GM06990 (cell line): Measurements from ENCODE around the gene INO80B.

Experiments used
- DNase-seq: peaks from one replicate; pipeline ENCODE4 v3.0.0-alpha.2; 2011; ENCODE audit not compliant: insufficient read length; ENCODE audit errors: extremely low read depth
- H3K27me3 ChIP-seq: replicated peaks from 2 replicates; pipeline ENCODE4 v1.6.0; 2011; ENCODE audit warnings: low read length; ENCODE audit not compliant: control insufficient read depth, insufficient read depth
- H3K36me3 ChIP-seq: 2 replicates; pipeline ENCODE4 v1.5.1; 2011; ENCODE audit warnings: low read length; ENCODE audit not compliant: control insufficient read depth, insufficient read depth
- H3K4me3 ChIP-seq: replicated peaks from 2 replicates; pipeline ENCODE4 v1.5.1; 2011; ENCODE audit warnings: low read depth, mild to moderate bottlenecking, control low read depth, low read length
- CTCF ChIP-seq: IDR thresholded peaks from 2 replicates; pipeline ENCODE4 v1.5.1; 2011; ENCODE audit warnings: low read length, control low read depth, mild to moderate bottlenecking, inconsistent platforms; ENCODE audit not compliant: insufficient read depth, poor library complexity, severe bottlenecking

Gene INO80B

GRCh38 chr2:74502147-74502719 is 47.3 kb downstream of the INO80B start:
- peak overlapping the region; percentile 71 for H3K4me3 ChIP-seq
- no peak for DNase-seq

GRCh38 chr2:74502720-74503505 is 48.0 kb downstream of the INO80B start:
- H3K4me3 ChIP-seq, result peak overlapping the region; percentile 71
- peak; percentile 83 for DNase-seq
- peaks cover 4% of the 10 kb centered on the region for H3K36me3 ChIP-seq
- peaks cover 2% of the 10 kb centered on the region for H3K27me3 ChIP-seq
- TF ChIP-seq CTCF, result peak; percentile 69

More at GRCh38 chr2:74502147-74502719, 47.3 kb downstream of the INO80B start:
- Histone ChIP-seq H3K27me3 (peaks cover 2% of the 10 kb centered on the region), H3K36me3 (peaks cover 4% of the 10 kb centered on the region)
- TF ChIP-seq CTCF, result no peak

GRCh38 chr2:74503506-74504475 is 48.9 kb downstream of the INO80B start:
- Histone ChIP-seq H3K4me3 (peak overlapping the region; percentile 71), H3K27me3 (no peaks in the 10 kb centered on the region; the same call in none of the 2 replicates), H3K36me3 (peaks cover 4% of the 10 kb centered on the region)
- no peak for DNase-seq
- no peak for TF ChIP-seq CTCF

- TF ChIP-seq CTCF, result no peak
- Histone ChIP-seq H3K4me3 (no peak overlapping the region), H3K36me3 (peaks cover 4% of the 10 kb centered on the region), H3K27me3 (no peaks in the 10 kb centered on the region)
- no peak for DNase-seq
Measured at GRCh38 chr2:74504591-74504990, 49.7 kb downstream of the INO80B start.

GRCh38 chr2:74505448-74506246 is 50.8 kb downstream of the INO80B start:
- DNase-seq, result no peak
- H3K4me3 ChIP-seq, result no peak overlapping the region
- TF ChIP-seq CTCF, result no peak
- peaks cover 4% of the 10 kb centered on the region for H3K36me3 ChIP-seq
- H3K27me3 ChIP-seq, result no peaks in the 10 kb centered on the region
